ENCODE data around the gene MIOX. TPM values are rescaled to one million over a fixed set of nuclear protein-coding genes. Genes with fewer than 3 reads are reported as not detected.
A peak's percentile ranks its signal among the peaks of the same experiment; 100 is the strongest.

Gene MIOX
- total and polyA plus RNA-seq, 2 of the 13 experiments (the other 11 are each of a cell fraction or from before 2014, with no cell fraction given), result 1.5 to 2.9 TPM

GRCh38 chr22:50529416-50529896 lies 42.8 kb downstream of the MIOX start (continued):
- no peak for TF ChIP-seq CERS6 (CRISPR knock-in tag; IDR thresholded peaks at IDR 0.05)
- no peak for TF ChIP-seq ZNF510 (CRISPR knock-in tag; IDR thresholded peaks at IDR 0.05; ENCODE audit: low read depth)
- TF ChIP-seq HOMEZ (CRISPR knock-in tag; IDR thresholded peaks at IDR 0.05; ENCODE audit: low read depth), result no peak
- 0 out of 2 replicates have a peak, but pooled peaks have one; percentile 9 for TF ChIP-seq HNRNPL (IDR thresholded peaks at IDR 0.05; ENCODE audit: low read depth, low read length)
- TF ChIP-seq ZFP36L1 (CRISPR knock-in tag; IDR thresholded peaks at IDR 0.05), result no peak
- no peak for TF ChIP-seq HOXA7 (CRISPR knock-in tag; IDR thresholded peaks at IDR 0.05)
- peak; percentile 42; the same call in 1 of the 2 replicates for TF ChIP-seq ZBTB4 (CRISPR knock-in tag; IDR thresholded peaks at IDR 0.05; ENCODE audit: borderline replicate concordance)
- peak; percentile 7; the same call in 1 of the 2 replicates for TF ChIP-seq HOXA3 (CRISPR knock-in tag; IDR thresholded peaks at IDR 0.05)
- TF ChIP-seq ATF7-NPFF (CRISPR knock-in tag; IDR thresholded peaks at IDR 0.05; ENCODE audit: low read depth), result 0 out of 2 replicates have a peak, but pooled peaks have one; percentile 8
- TF ChIP-seq ZNF275 (CRISPR knock-in tag; IDR thresholded peaks at IDR 0.05; ENCODE audit: borderline replicate concordance), result peak; percentile 53; the same call in 1 of the 2 replicates
- peak; percentile 10; the same call in 1 of the 2 replicates for TF ChIP-seq ADNP (CRISPR knock-in tag; IDR thresholded peaks at IDR 0.05)
- TF ChIP-seq ETV6 (CRISPR knock-in tag; conservative IDR thresholded peaks at IDR 0.05), result no peak
- TF ChIP-seq ARNT (IDR thresholded peaks at IDR 0.05), result no peak
- TF ChIP-seq, protein P1, sequence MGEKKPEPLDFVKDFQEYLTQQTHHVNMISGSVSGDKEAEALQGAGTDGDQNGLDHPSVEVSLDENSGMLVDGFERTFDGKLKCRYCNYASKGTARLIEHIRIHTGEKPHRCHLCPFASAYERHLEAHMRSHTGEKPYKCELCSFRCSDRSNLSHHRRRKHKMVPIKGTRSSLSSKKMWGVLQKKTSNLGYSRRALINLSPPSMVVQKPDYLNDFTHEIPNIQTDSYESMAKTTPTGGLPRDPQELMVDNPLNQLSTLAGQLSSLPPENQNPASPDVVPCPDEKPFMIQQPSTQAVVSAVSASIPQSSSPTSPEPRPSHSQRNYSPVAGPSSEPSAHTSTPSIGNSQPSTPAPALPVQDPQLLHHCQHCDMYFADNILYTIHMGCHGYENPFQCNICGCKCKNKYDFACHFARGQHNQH (CRISPR knock-in tag; IDR thresholded peaks at IDR 0.05), result no peak
- TF ChIP-seq KDM5A (IDR thresholded peaks at IDR 0.05; ENCODE audit: borderline replicate concordance, low read length), result no peak
